BJ (cell line): Measurements from ENCODE around the gene TOM1L2. TPM values are rescaled to one million over a fixed set of nuclear protein-coding genes. Genes with fewer than 3 reads are reported as not detected.
A peak's percentile ranks its signal among the peaks of the same experiment; 100 is the strongest.

ENCODE experiments used
- CTCF ChIA-PET: fragments of 350-600 bp; formaldehyde crosslinking; extraction: SDS; loops from one replicate; lab custom pipeline; 2021; ENCODE audit warnings: antibody characterized with exemption, inconsistent platforms; lab: Yijun Ruan, JAX
- POLR2A ChIA-PET: fragments of 300-600 bp; sonication (Branson Sonifier 250); formaldehyde crosslinking; extraction: SDS; loops from one replicate; lab custom pipeline; 2021; ENCODE audit warnings: antibody characterized with exemption; lab: Charles Lee
- DNase-seq: peaks from one replicate; pipeline ENCODE4 v3.0.0-alpha.2; 2011; ENCODE audit warnings: low read depth
- H3K27me3 ChIP-seq: 2 replicates; pipeline ENCODE4 v1.6.0; 2011; ENCODE audit warnings: low read length; ENCODE audit not compliant: control insufficient read depth, insufficient read depth
- H3K36me3 ChIP-seq: 2 replicates; pipeline ENCODE4 v1.5.1; 2011; ENCODE audit warnings: low read length; ENCODE audit not compliant: control insufficient read depth, insufficient read depth
- H3K4me3 ChIP-seq: 2 replicates; pipeline ENCODE4 v1.5.1; 2011; ENCODE audit warnings: low read depth, mild to moderate bottlenecking, control low read depth, low read length
- polyA plus RNA-seq: library from polyadenylated mRNA; depleted of rRNA; stranded (reverse); fragments of >200 nt; gene quantifications from 2 replicates; pipeline ENCODE4 v1.2.3, GENCODE V29; 2011
- TF ChIP-seq, protein P1 (sequence below): IDR thresholded peaks from 2 replicates; pipeline ENCODE4 v1.5.1; 2011; ENCODE audit warnings: low read depth, mild to moderate bottlenecking, control low read depth, inconsistent platforms, low read length, moderate library complexity; ENCODE audit not compliant: insufficient read depth

TOM1L2 gene
- polyA plus RNA-seq, 1 experiment = 39.6 TPM

DNA sequence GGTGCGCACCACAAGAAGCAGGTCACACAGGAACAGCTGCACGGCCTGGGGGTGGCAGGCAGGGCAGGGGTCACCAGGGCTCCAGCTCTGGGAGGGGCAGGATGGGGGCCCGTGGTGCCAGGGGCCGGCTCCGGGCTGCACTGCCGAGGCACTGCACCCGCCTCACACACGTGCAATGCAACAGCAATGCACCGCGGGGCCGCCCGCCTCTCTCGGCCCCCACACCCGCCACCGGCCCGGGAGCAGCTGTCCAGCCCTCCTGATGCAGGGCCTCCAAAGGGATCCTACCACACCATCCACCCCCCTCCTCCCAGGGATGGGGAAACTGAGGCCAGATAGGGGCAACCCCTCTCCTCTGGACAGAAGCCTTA, 158.5 kb downstream of the TOM1L2 start:
- Histone ChIP-seq H3K36me3 (peaks cover 40% of the 10 kb centered on the region), H3K27me3 (no peaks in the 10 kb centered on the region), H3K4me3 (no peak overlapping the region)
- no peak for DNase-seq
- ChIA-PET CTCF (interaction anchor here (0.5 to 6.9 kb wide), 6 partner anchors 21 to 106 kb away, joined by 3 to 78 read pairs (median 10); partner anchors contain the start of gene SREBF1), POLR2A (no interaction called here)
- TF ChIP-seq, protein P1, sequence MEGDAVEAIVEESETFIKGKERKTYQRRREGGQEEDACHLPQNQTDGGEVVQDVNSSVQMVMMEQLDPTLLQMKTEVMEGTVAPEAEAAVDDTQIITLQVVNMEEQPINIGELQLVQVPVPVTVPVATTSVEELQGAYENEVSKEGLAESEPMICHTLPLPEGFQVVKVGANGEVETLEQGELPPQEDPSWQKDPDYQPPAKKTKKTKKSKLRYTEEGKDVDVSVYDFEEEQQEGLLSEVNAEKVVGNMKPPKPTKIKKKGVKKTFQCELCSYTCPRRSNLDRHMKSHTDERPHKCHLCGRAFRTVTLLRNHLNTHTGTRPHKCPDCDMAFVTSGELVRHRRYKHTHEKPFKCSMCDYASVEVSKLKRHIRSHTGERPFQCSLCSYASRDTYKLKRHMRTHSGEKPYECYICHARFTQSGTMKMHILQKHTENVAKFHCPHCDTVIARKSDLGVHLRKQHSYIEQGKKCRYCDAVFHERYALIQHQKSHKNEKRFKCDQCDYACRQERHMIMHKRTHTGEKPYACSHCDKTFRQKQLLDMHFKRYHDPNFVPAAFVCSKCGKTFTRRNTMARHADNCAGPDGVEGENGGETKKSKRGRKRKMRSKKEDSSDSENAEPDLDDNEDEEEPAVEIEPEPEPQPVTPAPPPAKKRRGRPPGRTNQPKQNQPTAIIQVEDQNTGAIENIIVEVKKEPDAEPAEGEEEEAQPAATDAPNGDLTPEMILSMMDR = no peak

DNA sequence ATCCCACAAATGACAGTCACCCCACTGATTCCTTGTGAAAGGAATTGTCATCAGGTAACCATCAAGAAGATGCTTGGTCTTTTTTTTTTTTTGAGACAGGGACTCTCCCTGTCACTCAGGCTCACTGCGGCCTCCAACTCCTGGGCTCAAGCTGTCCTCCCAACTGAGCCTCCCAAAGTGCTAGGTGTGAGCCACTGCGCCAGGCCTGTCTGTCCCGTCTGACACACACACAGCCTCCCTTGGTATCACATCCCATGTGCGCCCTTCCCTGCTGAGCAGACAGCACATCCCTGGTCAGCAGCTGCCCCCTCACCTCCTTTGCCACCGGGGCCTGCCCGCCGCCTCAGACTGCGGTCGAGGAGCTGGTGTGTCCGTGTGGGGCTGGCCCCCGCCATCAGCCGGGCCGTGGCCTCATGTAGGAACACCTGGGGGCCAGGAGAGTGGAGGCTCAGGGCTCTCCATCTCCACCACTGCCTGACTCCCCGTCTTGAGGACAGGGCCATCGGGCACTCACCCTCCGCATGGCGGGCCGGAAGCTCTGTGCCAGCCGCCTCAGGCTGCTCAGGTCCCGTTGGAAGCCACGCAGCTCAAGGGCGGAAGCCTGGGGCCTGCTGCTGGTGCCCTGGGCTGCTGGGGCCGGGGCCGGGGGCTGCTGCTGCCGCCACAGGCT, 159.0 kb downstream of the TOM1L2 start:
- Histone ChIP-seq H3K36me3 (peaks cover 37% of the 10 kb centered on the region), H3K27me3 (no peaks in the 10 kb centered on the region), H3K4me3 (no peak overlapping the region)
- no peak for DNase-seq
- TF ChIP-seq, protein P1 = no peak
- CTCF ChIA-PET = interaction anchor here (0.5 to 6.9 kb wide), 18 partner anchors 7 to 221 kb away, joined by 3 to 78 read pairs (median 6); partner anchors contain the start of gene SREBF1
- POLR2A ChIA-PET = no interaction called here

DNA sequence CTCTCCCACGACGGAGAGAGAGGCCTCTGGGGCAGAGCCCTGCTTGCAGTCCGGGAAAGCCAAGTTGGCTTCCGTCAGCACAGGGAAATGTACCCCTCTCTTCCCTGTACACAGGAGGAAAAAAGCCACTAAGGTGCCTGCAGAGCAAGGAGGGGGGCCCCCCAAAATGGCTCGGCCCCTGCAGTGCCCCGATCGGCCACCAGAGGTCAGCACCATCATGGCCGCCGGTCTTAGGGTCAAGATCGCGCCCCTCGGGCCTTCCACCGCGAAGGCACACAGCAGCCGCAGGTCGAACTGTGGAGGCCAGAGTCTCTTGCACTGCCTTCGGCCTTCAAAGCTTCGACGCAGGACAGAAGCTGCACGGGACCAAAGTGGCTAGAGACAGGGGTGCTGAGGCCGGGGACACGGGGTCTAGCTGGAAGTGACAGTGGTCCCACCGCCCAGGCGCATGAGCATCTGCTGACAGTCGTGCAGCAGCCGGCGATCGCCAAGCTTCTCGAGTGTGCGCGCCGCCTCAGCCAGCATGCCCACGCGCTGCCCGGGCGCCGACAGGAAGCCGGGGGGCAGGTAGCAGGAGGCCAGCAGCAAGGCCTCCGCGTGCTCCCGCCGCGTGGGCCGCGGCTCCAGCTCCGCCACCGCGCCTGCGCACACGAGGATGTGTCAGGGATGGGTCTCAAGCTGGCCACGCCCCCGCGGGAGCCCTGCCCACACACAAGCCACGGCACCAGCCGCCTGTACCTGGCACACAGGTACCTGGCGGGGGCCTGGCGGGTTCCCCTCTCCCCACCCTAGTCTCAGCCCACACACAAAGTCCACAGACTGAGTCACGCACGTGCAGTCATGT, 159.8 kb downstream of the TOM1L2 start:
- POLR2A ChIA-PET = no interaction called here
- H3K27me3 ChIP-seq = no peaks in the 10 kb centered on the region
- peaks cover 34% of the 10 kb centered on the region for H3K36me3 ChIP-seq
- no peak for DNase-seq
- CTCF ChIA-PET = interaction anchor here (0.7 to 6.9 kb wide), 23 partner anchors 8 to 221 kb away, joined by 3 to 78 read pairs (median 5); partner anchors contain the start of gene SREBF1
- TF ChIP-seq, protein P1 = peak; percentile 98
- H3K4me3 ChIP-seq = no peak overlapping the region

DNA sequence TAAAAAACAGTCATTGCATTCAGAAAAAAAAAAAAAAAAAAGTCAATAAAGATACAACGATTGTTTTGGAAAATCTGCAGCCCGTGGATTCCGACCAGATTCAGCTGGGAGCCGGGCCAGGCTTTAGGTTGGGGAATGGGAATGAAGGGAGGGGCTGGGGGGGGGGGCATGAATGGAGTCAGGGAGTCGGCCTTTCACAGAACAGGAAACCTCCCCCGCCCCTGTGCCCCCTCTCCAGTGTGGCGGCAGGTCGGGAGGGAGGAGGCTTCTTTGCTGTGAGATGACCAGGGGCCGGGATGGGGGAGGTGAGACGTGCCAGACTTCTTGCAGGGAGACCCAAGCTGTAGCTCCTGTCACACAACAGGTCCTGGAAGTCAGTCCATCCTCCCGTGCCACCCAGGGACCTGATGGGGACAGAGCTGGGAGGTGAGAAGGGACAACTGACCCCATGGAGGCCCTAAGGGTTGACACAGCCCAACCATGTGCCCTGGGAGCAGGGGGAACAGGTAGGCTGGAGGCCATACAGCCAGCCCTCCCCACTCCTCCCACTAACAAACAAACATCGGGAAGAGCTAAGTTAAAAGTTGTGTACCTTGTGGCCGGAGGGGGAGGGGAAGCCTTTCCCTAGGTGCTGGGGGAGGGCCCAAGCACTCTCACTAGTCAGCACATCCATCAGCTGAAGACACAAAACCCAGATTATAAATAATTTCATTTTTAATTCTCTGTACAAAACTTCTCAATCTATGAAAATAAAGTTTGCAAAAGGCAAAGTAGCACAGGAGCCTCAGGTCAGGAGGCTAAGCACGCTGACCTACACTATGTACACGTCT, 160.6 kb downstream of the TOM1L2 start:
- ChIA-PET CTCF (interaction anchor here (0.6 to 6.9 kb wide), 22 partner anchors 8 to 290 kb away, joined by 3 to 78 read pairs (median 5); partner anchors contain the start of gene SREBF1), POLR2A (no interaction called here)
- Histone ChIP-seq H3K36me3 (peaks cover 30% of the 10 kb centered on the region), H3K4me3 (no peak overlapping the region), H3K27me3 (no peaks in the 10 kb centered on the region)
- no peak for DNase-seq
- TF ChIP-seq, protein P1 = no peak
